ENCODE data around the gene RBM28.
"Not testable (repeated sequence)": the region's sequence is repeated elsewhere in the genome, so short reads cannot be mapped to it uniquely, and the experiment has no call there.

RBM28 gene

DNA sequence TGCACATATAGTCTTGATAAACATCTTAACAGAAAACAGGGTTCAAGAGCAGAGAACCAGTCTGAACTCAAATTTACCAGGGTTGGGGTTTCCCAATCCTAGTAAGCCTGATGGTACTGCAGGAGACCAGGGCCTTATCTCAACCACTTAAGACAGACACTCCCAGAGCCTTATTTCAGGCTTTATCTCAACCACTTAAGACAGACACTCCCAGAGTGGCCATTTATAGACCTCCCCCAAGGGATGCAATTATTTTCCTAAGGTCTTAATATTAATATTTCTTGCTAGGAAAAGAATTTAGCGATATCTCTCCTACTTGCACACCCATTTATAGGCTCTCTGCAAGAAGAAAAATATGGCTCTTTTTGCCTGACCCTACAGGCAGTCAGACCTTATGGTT lies 63.3 kb downstream of the RBM28 start:
- DNase-seq (ENCODE audit: low spot score): not testable (repeated sequence)

DNA sequence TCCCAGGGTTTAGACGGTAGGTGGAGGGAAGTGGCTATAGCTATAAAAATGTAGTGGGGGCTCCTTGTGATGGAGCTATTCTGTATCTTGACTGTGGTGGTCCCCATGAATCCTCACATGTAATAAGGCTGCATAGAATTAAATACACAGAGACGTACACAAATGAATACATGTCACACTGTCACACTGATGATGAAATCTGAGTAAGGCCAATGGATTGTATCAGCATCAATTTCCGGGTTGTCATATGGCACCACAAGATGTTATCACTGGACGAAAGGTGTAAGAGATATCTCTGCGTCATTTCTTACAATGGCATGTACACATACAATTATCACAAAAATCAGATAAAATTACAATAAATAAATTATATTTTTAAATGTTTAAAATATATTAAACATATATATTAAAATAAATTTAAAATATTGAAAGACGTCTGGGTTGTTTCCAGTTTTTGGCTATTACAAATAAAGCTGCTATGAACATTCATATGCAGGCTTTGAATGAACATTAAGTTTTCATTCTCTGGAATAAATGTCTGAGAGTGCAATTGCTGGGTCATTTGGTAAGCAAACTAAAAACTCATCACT lies 64.5 kb downstream of the RBM28 start:
- DNase-seq (ENCODE audit: low spot score): no peak

DNA sequence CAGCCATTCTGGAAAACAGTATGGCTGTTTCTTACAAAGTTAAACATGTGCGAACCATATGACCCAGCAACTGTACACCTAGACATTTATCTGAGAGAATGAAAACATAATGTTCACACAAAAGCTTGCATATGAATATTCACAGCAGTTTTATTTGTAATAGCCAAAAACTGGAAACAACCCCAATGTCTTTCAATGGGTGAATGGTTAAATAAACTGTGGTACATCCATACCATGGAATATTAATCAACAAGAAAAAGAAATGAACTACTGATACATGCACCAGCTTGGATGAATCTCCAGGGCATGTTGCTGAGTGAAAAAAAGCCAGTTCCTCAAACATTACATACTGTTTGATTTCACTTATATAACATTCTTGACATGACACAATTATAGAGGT lies 65.3 kb downstream of the RBM28 start:
- DNase-seq (ENCODE audit: low spot score): no peak

DNA sequence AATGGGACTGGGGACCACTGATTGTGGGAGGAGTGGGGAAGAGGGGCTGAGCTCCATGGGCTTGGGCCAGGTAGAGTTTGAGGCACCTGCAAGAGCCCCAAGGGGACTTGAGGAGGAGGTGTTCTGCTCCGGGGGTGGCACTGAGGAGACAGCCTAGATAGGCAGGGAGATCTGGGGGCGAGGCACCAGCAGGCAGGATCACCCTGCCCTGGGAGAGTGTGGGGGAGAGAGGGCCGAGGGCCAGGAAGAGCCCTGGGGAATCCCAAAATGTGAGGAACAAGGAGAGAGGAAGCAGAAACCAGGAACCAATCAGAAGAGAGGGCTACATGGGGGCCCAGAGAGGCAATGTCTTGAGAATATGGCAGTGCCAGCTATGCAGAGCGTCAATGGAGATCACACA lies 68.0 kb downstream of the RBM28 start:
- no peak for DNase-seq (ENCODE audit: low spot score)

DNA sequence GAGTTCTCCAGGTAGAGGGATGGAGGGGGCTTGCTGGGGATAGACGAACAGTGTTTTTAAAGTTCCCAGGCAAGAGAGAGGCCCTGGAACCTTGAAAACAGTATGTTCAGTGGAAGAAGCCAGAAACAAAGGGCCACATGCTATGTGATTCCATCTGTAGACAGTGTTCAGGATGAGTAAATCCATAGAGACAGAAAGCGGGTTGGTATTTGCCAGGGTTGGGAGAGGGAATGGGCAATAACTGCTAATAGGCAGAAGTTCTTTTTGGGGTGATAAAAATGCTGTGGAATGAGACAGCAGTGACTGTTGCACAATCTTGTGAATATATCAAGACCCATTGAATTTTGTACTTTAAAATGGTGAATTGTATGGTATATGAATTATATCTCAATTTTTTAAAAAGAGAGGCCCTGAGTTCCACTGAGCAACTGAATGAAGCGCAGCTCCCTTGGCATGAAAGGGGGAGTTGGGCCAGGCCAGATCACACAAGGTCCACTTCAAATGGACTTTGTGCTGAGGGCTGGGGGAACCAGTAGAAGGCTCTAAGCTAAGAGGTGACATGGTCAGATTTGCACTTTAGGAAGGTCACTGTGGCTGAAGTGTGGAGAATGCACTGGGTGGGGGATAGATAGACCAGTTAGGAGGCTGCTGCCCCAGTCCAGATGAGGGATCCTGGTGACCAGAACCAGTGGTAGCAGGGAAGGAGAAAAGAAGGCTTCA lies 68.7 kb downstream of the RBM28 start:
- no peak for DNase-seq (ENCODE audit: low spot score)

DNA sequence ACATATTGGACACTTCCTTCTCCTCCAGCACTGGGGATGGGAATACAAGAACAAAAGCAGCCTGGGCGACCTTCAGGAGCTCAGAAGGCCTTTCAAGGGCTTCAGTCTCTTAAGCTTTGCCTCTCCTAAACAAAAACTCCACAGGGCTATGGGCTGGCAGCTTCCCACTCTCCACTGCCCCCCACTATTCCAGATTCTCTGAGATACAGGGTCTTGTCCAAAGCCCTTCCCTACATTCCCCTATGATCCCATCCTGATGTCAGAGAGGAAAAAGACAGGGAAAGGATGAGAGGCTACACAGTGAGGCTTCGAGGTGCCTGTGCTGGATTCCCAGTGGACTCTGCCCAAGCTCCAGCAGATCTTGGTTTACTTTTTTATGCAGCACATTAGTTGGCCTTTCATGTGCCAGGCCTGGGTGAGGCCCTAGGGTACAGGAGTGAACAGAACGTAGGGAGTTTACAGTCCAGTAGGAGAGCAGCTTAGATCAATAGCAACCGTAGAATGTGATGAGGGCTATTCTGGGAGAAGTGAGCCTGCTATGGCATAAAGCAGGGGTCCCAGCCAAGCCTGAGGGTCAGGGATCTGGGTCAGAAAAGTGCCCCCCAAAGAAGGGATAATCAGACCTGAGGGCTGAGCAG lies 69.3 kb downstream of the RBM28 start:
- no peak for DNase-seq (ENCODE audit: low spot score)

DNA sequence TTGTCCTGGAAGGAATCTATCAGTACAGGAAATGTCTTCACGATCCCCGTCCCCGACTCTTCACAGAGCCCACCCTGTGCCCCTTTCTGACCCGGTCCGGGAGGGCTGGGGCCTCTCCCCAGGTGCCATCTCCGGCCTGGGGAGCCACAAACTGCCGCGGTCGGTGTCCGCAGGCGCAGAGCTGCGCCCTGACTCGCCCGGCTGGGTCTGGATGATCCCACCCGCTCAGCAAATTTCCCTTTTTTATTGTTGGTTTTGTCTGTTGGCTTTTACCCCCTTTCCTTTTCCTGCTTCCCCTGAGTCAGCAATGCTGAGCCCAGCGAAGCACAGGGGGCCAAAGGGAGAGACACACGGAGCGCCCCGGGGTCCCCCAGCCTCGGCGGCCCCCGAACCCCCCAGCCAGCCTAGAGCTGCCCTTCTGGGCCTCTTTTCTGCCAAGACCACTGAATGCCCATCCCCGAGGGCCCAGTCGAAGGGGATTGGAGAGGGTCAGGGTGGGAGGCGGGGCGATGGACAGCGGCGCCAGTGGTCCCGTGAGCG lies 71.7 kb downstream of the RBM28 start:
- DNase-seq (ENCODE audit: low spot score): no peak

DNA sequence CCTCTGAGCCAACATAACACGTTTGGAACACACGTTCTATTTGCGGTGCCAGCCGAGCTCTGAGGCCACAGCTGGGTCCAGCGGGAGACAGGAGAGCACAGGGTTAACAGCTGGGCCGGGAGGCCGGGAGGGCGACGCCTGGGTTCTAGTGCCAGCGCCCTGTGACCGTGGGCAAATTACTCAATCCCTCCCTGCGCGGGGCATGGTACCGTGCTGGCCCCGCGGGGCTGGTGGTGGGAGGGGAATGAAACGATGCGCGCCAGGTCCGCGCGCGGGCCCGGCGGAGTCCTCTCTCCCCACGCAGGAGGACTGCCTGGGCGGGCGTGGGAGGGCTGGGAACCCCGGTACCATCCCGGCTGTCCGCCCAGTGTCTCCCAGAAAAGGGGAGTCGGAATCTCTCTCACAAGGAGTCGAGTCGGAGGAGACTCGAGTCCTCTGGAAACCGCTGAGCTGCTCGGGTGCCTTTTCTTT lies 72.2 kb downstream of the RBM28 start:
- no peak for DNase-seq (ENCODE audit: low spot score)

DNA sequence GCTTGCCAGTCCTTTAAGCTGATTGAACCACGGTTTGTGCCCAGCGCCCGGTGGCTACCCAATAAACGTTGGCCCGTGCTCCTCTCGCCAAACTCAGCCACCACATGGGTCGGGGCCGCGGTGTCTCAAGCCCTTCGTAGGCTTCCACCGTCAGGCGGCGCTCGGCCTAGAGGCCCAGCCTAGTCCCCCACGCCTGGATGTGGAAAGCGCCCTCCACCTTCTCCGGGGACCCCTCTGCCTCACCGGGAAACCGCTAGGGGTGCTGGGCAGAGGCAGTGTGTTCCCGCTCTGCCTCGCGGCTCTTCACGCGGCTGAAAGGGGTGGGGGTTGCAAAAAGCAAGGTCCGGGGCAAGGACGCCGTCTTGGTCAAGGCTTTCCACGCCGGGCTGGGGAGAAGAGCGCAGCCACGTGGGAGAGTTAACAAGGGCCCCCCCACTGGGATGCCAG lies 72.9 kb downstream of the RBM28 start:
- no peak for DNase-seq (ENCODE audit: low spot score)

DNA sequence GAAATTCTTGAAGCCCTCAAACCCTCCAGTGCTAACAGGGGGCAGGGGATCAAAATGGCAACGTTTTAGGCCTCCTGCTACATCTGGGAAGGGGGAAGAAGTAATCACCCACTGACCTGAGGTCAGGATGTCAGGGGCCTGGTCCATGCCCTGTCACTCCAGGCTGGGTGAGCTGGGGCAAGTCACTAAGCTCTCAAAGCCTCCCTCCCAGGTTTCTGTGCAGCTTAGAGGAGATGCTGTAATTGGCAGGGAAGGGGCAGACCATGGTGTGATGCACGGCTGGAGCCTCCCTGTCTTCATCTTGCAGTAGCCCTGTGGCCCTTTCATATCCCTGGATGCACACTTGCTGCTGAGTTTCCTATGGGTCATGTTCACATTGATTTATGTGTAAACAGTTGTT lies 75.5 kb downstream of the RBM28 start:
- peak; percentile 56 for DNase-seq (ENCODE audit: low spot score)

DNA sequence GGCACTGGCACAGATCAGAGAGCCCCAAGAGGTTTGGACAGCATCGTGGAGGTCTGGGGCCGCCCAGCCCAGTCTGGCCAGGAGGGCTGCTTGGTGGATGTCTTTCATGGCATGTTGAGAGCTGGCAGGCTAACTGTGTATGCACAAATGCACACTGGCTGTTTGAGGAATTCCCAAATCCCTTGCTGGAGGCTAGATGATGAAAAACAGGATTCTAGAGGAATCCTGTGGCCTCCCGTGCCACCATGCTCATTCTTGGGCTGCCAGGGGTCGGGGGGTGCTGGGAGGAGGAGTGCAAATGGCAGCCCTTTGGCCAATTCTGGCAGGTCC lies 76.1 kb downstream of the RBM28 start:
- no peak for DNase-seq (ENCODE audit: low spot score)

DNA sequence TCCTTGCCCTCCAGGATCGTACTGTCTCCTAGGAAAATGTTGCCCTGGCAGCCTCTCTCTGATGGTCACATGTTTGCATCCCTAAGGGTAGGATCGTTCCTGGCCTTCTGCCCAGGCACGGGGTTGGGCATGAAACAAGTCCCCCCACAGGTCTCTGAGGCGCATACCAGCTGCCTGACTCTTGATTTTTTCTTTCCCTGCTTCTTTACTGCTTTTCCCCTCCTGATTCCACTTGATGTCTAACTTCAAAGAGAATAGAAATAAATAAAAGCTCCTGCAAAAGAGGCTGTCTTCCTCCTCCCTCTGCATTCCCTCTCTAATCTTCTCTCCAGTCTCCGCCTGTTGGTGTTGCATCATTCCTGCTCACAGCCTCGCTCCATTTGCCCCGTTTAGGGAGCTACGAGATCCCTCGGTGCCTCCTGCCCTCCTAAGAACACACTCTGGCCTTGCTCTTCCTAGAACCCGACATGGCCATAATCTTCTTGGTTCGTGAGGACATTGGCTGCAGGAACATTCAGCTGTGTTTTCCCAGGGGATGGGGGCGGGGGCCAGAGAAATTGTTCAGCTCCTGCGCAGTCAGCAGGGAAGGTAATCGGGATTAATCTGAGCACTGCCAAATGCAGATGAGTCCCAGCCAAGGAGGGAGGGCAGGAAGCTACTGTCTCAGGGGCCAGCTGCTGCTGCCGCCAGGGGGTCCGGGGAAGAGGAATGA lies 76.7 kb downstream of the RBM28 start:
- peak; percentile 84 for DNase-seq (ENCODE audit: low spot score)

DNA sequence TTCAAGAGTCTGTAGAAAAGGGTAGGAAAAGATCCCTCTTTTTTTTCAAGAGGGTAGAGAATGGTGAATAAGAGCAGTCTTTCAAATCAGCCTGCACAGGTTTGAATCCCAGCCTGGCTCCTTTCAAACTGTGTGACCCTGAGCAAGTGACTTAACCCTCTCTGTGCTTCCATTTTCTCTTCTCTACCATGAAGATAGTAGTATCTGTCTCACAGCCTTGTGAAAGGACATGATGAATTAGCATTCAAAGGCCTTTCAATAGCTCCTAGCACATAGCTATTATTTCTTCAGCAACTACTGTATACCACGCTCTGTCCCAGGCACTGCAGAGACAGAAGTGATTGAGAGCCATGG lies 77.2 kb downstream of the RBM28 start:
- DNase-seq (ENCODE audit: low spot score): no peak

DNA sequence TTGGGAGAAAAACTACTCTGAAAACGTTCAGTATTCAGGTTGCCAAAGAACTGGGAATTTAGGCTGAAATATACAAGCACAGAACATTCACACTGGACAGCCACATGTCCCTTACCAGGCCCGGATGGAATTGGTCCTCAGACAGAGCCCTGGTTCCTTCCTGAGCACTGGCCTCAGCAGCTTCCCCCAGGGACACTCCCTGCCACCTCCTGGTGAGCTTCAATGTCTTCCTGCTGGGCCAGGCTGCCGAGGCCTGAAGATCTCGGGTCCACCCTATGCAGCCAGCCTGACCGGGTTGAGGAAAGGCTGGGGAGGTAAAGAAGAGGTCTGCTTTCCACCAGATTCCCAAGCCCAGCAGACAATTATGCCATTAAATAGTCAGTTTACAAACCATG lies 77.8 kb downstream of the RBM28 start:
- no peak for DNase-seq (ENCODE audit: low spot score)

DNA sequence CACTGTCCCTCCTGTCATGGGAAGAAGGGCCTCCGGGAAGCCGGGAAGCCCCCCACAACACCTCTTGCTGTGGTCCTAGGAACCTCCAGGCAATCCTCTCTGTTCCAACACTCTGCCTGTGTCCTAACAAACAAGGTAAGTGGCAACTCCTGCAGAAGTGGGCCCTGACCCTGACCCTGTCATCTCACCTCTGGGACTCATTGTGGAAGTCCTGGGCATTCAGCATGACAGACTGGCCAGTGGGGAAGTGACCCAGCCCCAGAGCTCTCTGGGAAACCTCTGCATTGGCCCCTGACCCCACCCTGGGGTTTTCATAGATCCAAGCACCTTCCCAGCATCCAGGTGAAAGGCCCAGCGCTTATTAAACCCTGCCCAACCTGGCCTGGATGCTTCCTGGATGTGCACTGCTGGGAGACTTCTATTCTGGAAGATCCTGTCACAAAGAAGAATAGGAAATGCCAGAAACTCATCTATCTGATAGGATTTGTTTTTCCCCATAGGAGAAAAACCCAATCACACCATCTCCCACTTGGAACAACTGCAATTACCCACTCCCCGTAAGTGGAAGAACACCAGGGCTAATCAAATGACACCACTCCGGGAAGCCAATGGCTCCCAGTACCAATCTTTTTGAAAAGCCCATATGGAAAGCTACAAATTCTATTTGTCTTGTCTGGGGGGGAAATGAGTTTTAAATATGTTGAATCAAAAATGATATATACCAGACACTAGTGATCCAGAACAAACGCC lies 78.4 kb downstream of the RBM28 start:
- DNase-seq (ENCODE audit: low spot score): no peak

DNA sequence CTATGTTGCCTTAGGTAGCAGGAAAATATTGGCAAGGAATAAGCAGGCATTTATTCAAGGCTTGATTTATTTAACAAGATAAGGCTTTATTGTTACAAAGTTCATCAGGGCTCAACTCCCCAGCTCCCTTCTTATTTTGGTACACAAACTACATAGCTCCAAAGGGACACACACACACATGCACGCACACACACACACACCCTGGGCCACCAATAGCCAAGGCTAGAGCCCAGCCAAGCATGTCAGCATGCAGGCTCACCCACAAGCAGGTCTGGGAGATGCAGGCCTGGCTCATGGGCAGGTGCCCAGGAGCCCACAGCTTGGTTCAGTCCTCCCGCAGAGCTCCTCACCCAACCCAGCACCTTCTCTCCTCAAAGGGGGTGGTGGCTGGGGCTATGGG lies 79.2 kb downstream of the RBM28 start:
- no peak for DNase-seq (ENCODE audit: low spot score)

DNA sequence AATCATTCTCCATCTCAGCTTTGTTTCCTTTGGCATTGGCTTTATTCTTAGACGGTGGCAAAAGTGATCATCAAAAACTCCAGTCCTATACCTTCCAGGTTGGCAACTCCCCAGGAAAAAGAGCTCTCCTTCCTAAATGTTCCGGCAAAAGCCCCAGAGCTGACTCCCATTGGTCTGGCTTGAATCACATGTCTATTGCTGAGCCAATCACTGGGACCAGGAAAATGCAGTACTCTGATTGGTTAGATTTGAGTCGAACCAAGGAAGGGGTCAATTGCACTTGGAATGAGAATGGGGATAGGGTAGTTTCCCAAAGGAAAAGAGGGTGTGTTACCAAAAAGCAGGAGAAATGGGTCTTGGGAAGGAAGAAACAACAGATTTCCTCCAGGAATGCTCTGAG lies 80.3 kb downstream of the RBM28 start:
- no peak for DNase-seq (ENCODE audit: low spot score)

DNA sequence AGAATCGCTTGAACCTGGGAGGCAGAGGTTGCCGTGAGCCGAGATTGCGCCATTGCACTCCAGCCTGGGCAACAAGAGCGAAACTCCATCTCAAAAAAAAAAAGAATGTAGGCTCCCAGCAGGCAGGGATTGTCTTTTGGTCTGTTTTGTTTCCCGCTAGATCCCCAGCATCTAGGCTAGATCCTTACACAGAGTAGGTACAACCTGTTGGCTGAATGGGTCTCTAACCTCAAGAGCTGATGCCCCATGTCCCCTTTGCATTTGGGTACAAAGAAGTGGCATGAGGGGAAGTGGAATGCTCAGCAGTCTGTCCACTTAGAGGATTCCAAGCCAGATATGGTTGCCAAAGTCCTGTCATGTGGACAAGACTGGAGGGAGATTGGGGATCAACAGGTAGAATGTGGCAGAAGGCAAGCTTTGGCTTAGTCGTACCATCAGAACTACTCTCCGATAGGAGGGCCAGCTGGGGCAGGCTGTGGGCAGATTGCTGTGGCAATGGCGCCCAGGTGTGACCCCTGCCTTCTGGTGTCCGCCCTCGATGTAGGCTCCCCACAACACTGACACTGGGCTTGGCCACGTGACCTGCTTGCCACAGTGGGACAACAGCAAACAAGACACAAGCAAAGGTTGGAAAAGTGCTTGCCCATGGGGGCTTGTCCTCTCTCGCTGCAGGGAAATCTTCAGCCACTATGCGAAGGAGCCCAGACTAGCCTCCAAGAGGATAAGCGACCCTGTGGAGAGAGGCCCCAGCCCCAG lies 81.3 kb downstream of the RBM28 start:
- DNase-seq (ENCODE audit: low spot score): no peak

DNA sequence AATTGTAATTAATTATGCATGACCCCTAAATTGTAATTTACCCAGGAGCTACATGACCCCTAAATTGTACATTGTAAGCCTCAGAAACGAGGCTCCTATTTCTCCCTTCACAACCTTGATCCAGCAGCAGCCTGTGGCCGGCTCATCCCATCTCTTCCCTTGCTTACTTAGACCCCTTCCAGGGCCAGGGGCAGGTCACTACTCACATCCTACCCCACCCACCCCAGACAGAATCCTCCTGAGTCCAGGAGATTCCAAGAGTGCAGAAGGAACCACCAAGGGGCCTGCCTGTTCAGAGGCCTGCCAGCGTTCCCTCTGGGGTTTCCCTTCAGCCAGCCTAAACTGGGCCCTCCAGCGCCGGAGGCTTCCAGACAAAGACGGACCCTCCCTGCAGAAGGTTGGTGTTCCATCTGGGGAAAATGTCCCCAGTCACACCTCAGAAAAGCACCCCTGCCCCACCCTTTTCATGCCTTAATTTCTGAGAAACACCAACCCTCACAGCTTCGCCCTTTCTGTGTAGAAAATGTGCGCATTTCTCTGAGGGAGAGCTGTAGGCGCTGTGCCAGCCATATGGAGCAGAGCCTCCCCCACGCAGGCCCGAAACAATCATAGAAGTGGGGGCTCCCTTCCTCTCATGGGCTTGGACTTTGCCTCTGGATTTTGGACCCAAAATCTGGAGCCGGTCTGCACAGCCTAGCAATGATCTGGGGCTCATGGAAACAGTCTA lies 83.5 kb downstream of the RBM28 start:
- no peak for DNase-seq (ENCODE audit: low spot score)

All from ecto neural progenitor cell (in vitro differentiated cells).